ENCODE results near the gene ZSCAN12. TPM values are rescaled to one million over a fixed set of nuclear protein-coding genes. Genes with fewer than 3 reads are reported as not detected.
A peak's percentile ranks its signal among the peaks of the same experiment; 100 is the strongest.

Gene ZSCAN12
- total and polyA plus RNA-seq, 2 of the 13 experiments (the other 11 are each of a cell fraction or from before 2014, with no cell fraction given): 2.8 to 8.9 TPM

GRCh38 chr6:28384143-28384533 lies 15.4 kb downstream of the ZSCAN12 start:
- no peaks in the 10 kb centered on the region for H3K79me2 ChIP-seq (ENCODE audit: insufficient read depth, low read length)
- ChIA-PET POLR2A (interaction anchor here (0.9 to 3.2 kb wide), 17 partner anchors 13 to 491 kb away, joined by 3 to 27 read pairs (median 7); partner anchors contain the start of genes PGBD1, ZKSCAN3, ZKSCAN4 and ZKSCAN8), CTCF (ENCODE audit: low intra/inter-chr PET ratio, low total read pairs) (interaction anchor here (0.7 kb wide), 1 partner anchor 258 kb away, joined by 3 read pairs; no protein-coding TSS in a partner anchor)
- TF ChIP-seq BRF2 (CRISPR knock-in tag; IDR thresholded peaks at IDR 0.05) (no peak), ATF7 (IDR thresholded peaks at IDR 0.05) (peak; percentile 89), ATF7 (CRISPR knock-in tag; IDR thresholded peaks at IDR 0.05) (no peak), MAFF (IDR thresholded peaks at IDR 0.05; ENCODE audit: low read depth, low read length) (peak; percentile 31; the same call in 1 of the 2 replicates), CEBPB (IDR thresholded peaks at IDR 0.05; ENCODE audit: borderline replicate concordance, low read depth, low read length) (0 out of 2 replicates have a peak, but pooled peaks have one; percentile 21), HNF4A (CRISPR knock-in tag; IDR thresholded peaks at IDR 0.05) (no peak), ZNF562 (CRISPR knock-in tag; IDR thresholded peaks at IDR 0.05; ENCODE audit: borderline replicate concordance) (0 out of 2 replicates have a peak, but pooled peaks have one; percentile 23), ZMAT3 (CRISPR knock-in tag; conservative IDR thresholded peaks at IDR 0.05) (0 out of 2 replicates have a peak, but pooled peaks have one; percentile 3), ZNF674 (CRISPR knock-in tag; IDR thresholded peaks at IDR 0.05; ENCODE audit: low read depth) (no peak), MAFK (conservative IDR thresholded peaks at IDR 0.05 in 1 of 2, IDR thresholded peaks at IDR 0.05 in 1 of 2; ENCODE audit: low read length in 2 of 2) (peak; percentile 42 to 46; a peak in 3 of 4 replicates)
- no peak for ATAC-seq
- DNase-seq (ENCODE audit: low spot score): no peak
- WGBS (ENCODE audit: low lambda C conversion rate): 77% methylated on average over 2 of the region's 2 CpGs
- BruUV-seq (replicated peaks): no TSS peak
- H3K4me1 ChIP-seq (ENCODE audit: insufficient read depth, low read length): peaks cover 39% of the 10 kb centered on the region
- H3K27ac ChIP-seq (ENCODE audit: extremely low read length, insufficient read depth, low read length): peak overlapping the region; percentile 56
- no peak overlapping the region; a peak in 1 of 6 replicates for H3K4me3 ChIP-seq (replicated peaks in 1 of 3; ENCODE audit: insufficient read depth in 1 of 3, low read depth in 2 of 3, low read length in 3 of 3)
- no peak overlapping the region for H2AFZ ChIP-seq (ENCODE audit: low read length)
- no peaks in the 10 kb centered on the region for H4K20me1 ChIP-seq (ENCODE audit: insufficient read depth, low read length)
- H3K27me3 ChIP-seq (ENCODE audit: control insufficient read depth in 1 of 2, insufficient read depth in 2 of 2, low read length in 2 of 2): no peaks in the 10 kb centered on the region
- H3K9ac ChIP-seq (ENCODE audit: insufficient read depth, low read depth, low read length): peak overlapping the region; percentile 67
- H3K4me2 ChIP-seq (ENCODE audit: low read depth, low read length): peak overlapping the region; percentile 85
- in situ Hi-C loops (cut with HindIII; ENCODE audit: extremely low pct_ligation_motif_present, low pct_unique_long_range_greater_than_20kb) (no loop called here), intact Hi-C loops (cut with micrococcal nuclease; ENCODE audit: unreplicated experiment) (loop anchor here (5.0 kb wide), 1 partner anchor 203 kb away; a partner anchor contains a TSS)
- FAIRE-seq: no peak
- H3K9me3 ChIP-seq (ENCODE audit: low read length): no peaks in the 10 kb centered on the region
- H3K36me3 ChIP-seq (replicated peaks in 1 of 2; ENCODE audit: control insufficient read depth in 1 of 2, insufficient read depth in 2 of 2, low read length in 2 of 2): peaks cover 7 to 38% of the 10 kb centered on the region in 2 experiments

All from HepG2 (cell line).